Endothelial cell of umbilical vein (primary cell): ENCODE measurements around the gene COL18A1. TPM values are rescaled to one million over a fixed set of nuclear protein-coding genes. Genes with fewer than 3 reads are reported as not detected.

ENCODE experiments used
- BruUV-seq: library from RNA; stranded (reverse); fragments of 400-500 nt; replicated peaks from 2 replicates; lab custom pipeline; 2021; lab: Mats Ljungman, UMichigan
- CTCF ChIA-PET: fragments of 300-600, 350-600 bp; sonication (Branson Sonifier 250); formaldehyde crosslinking; loops from one replicate; lab custom pipeline; 2021; ENCODE audit warnings: antibody characterized with exemption, inconsistent platforms; lab: Charles Lee
- POLR2A ChIA-PET: fragments of 300-600, 350-600 bp; sonication (Branson Sonifier 250); formaldehyde crosslinking; loops from one replicate; lab custom pipeline; 2021; ENCODE audit warnings: antibody characterized with exemption, inconsistent platforms; lab: Charles Lee
- DNase-seq: peaks from one replicate; pipeline ENCODE4 v3.0.0-alpha.2; 2011; ENCODE audit warnings: low read depth, low spot score
- FAIRE-seq: peaks from 2 replicates; lab custom pipeline; 2011; peaks lifted over from hg19 to GRCh38; lab: Jason Lieb, UNC
- H2AFZ ChIP-seq: 2 replicates; pipeline ENCODE4 v1.6.0; 2012; ENCODE audit warnings: low read depth, low read length, control low read depth, inconsistent platforms
- H3K27ac ChIP-seq: 2 replicates; pipeline ENCODE4 v1.5.1; 2011; ENCODE audit warnings: low read depth, mild to moderate bottlenecking, control low read depth, low read length, moderate library complexity; ENCODE audit not compliant: insufficient read depth
- H3K27me3 ChIP-seq, 2 experiments: 2 replicates each; pipeline versions ENCODE4 v1.6.0 to v1.6.1; 2011; ENCODE audit warnings: low read length in 2 of 2, mixed read lengths in 1 of 2; ENCODE audit not compliant: control insufficient read depth in 2 of 2, insufficient read depth in 2 of 2
- H3K36me3 ChIP-seq, 2 experiments: 2 replicates in 1 of 2; 3 replicates in 1 of 2; pipeline ENCODE4 v1.5.1; 2011; ENCODE audit warnings: low read length in 2 of 2, mild to moderate bottlenecking in 1 of 2, moderate library complexity in 1 of 2; ENCODE audit not compliant: control insufficient read depth in 2 of 2, insufficient read depth in 2 of 2; ENCODE audit errors: extremely low read depth in 1 of 2
- H3K4me1 ChIP-seq: 3 replicates; pipeline ENCODE4 v1.5.1; 2011; ENCODE audit warnings: mild to moderate bottlenecking, low read length; ENCODE audit not compliant: control insufficient read depth, insufficient read depth; ENCODE audit errors: extremely low read depth
- H3K4me2 ChIP-seq: 2 replicates; pipeline ENCODE4 v1.6.1; 2011; ENCODE audit warnings: low read length, control low read depth, mixed read lengths; ENCODE audit not compliant: insufficient read depth
- H3K4me3 ChIP-seq, 3 experiments: fragments of 200-600 bp in 1 of 3; sonication (generic), shearing (Covaris generic) in 1 of 3; replicated peaks in 1 of 3; 2 replicates each; pipeline ENCODE4 v1.5.1; 2011 to 2016; ENCODE audit warnings: control low read depth in 3 of 3, low read length in 3 of 3, mild to moderate bottlenecking in 2 of 3, inconsistent platforms in 1 of 3, low read depth in 1 of 3, moderate library complexity in 1 of 3; ENCODE audit not compliant: insufficient read depth in 1 of 3
- H3K79me2 ChIP-seq: 2 replicates; pipeline ENCODE4 v1.6.0; 2012; ENCODE audit warnings: low read length, inconsistent platforms; ENCODE audit not compliant: control insufficient read depth, insufficient read depth
- H3K9ac ChIP-seq: replicated peaks from 2 replicates; pipeline ENCODE3; 2011; ENCODE audit warnings: low read length, control low read depth; ENCODE audit not compliant: insufficient read depth; ENCODE audit errors: extremely low read depth
- H3K9me1 ChIP-seq: replicated peaks from 3 replicates; pipeline ENCODE4 v1.6.0; 2011; ENCODE audit warnings: mild to moderate bottlenecking, low read length; ENCODE audit not compliant: control insufficient read depth, insufficient read depth; ENCODE audit errors: extremely low read depth
- H3K9me3 ChIP-seq: replicated peaks from 2 replicates; pipeline ENCODE4 v1.5.1; 2012; ENCODE audit warnings: low read length, inconsistent platforms; ENCODE audit not compliant: control insufficient read depth, insufficient read depth
- H4K20me1 ChIP-seq: replicated peaks from 2 replicates; pipeline ENCODE3; 2011; ENCODE audit warnings: mild to moderate bottlenecking, low read length; ENCODE audit not compliant: control insufficient read depth, insufficient read depth; ENCODE audit errors: extremely low read depth
- CTCF ChIP-seq, 2 donors: IDR thresholded peaks; 1 replicate in 1 of 2; 2 replicates in 1 of 2; pipeline ENCODE4 v1.5.1; 2011; ENCODE audit warnings: low read length in 2 of 2, mild to moderate bottlenecking in 2 of 2, moderate library complexity in 2 of 2, control low read depth in 1 of 2, inconsistent platforms in 1 of 2, low read depth in 1 of 2; ENCODE audit not compliant: insufficient read depth in 1 of 2; ENCODE audit errors: extremely low read depth in 1 of 2
- EZH2 ChIP-seq: IDR thresholded peaks from 2 replicates; pipeline ENCODE4 v1.6.1; 2012; ENCODE audit warnings: borderline replicate concordance, low read depth, mild to moderate bottlenecking, moderate library complexity, low read length, inconsistent platforms; ENCODE audit not compliant: severe bottlenecking
- FOS ChIP-seq: IDR thresholded peaks from 2 replicates; pipeline ENCODE4 v1.6.1; 2011; ENCODE audit warnings: mild to moderate bottlenecking, low read length, moderate library complexity, borderline replicate concordance; ENCODE audit not compliant: insufficient read depth
- GATA2 ChIP-seq: IDR thresholded peaks from 2 replicates; pipeline ENCODE4 v1.7.0; 2011; ENCODE audit warnings: low read depth, mild to moderate bottlenecking, moderate library complexity, mixed read lengths, low read length; ENCODE audit not compliant: insufficient read length, insufficient read depth
- JUN ChIP-seq: IDR thresholded peaks from 2 replicates; pipeline ENCODE4 v1.6.1; 2011; ENCODE audit warnings: borderline replicate concordance, low read depth; ENCODE audit not compliant: insufficient read length, insufficient read depth
- MAX ChIP-seq: IDR thresholded peaks from 2 replicates; pipeline ENCODE4 v1.6.1; 2011; ENCODE audit not compliant: insufficient read depth, insufficient read length
- MYC ChIP-seq: IDR thresholded peaks from one replicate; pipeline ENCODE4 v1.6.1; 2011; ENCODE audit warnings: mild to moderate bottlenecking, low read depth, low read length
- POLR2A ChIP-seq: IDR thresholded peaks from 2 replicates; pipeline ENCODE4 v1.6.1; 2012; ENCODE audit warnings: low read depth, mild to moderate bottlenecking, control low read depth, low read length
- POLR2AphosphoS5 ChIP-seq: IDR thresholded peaks from 2 replicates; pipeline ENCODE4 v1.6.1; 2012; ENCODE audit warnings: low read depth, mild to moderate bottlenecking, control low read depth, low read length, moderate library complexity; ENCODE audit not compliant: insufficient read depth
- dilution Hi-C: fragments of 300-500 bp; cut with MboI; formaldehyde crosslinking; loops from one replicate; pipeline ENCODE4 v1.15.0; 2019; ENCODE audit warnings: low sequenced_read_pairs; ENCODE audit not compliant: extremely low pct_ligation_motif_present
- intact Hi-C: fragments of 100-400 bp; cut with micrococcal nuclease; formaldehyde crosslinking; loops from one replicate; pipeline ENCODE4 v1.10.0; 2022
- polyA plus RNA-seq, 4 experiments: library from polyadenylated mRNA; depleted of rRNA in 3 of 4; stranded (reverse) in 3 of 4; unstranded in 1 of 4; fragments of >200 nt; gene quantifications; 2 replicates each; pipeline versions ENCODE4 v1.2.1 to v1.2.3, GENCODE V29; 2011 to 2012; ENCODE audit warnings: missing spikeins in 1 of 4
- total RNA-seq: library from RNA; stranded (reverse); gene quantifications from 2 replicates; pipeline ENCODE4 v1.2.3, GENCODE V29; 2021

The COL18A1 gene
- total and polyA plus RNA-seq, 2 donors (not counting 3 experiments of a cell fraction or from before 2014, with no cell fraction given), result 198 to 252 TPM

GRCh38 chr21:45457161-45457831 lies 52.3 kb downstream of the COL18A1 start:
- DNase-seq (no peak), FAIRE-seq (no peak)
- peaks cover 11% of the 10 kb centered on the region for H3K4me1 ChIP-seq
- ChIA-PET CTCF (interaction anchor here (1.6 kb wide), 1 partner anchor 317 kb away, joined by 5 read pairs; no protein-coding TSS in a partner anchor), POLR2A (no interaction called here)
- H3K27me3 ChIP-seq, result no peaks in the 10 kb centered on the region
- H3K9me3 ChIP-seq, result no peaks in the 10 kb centered on the region
- H4K20me1 ChIP-seq, result no peaks in the 10 kb centered on the region
- no peak for TF ChIP-seq EZH2
- TF ChIP-seq MYC, result no peak
- TF ChIP-seq POLR2A, result no peak
- no peak for TF ChIP-seq JUN
- no peak overlapping the region for H3K27ac ChIP-seq
- peaks cover 0 to 5% of the 10 kb centered on the region in 2 experiments for H3K36me3 ChIP-seq
- H2AFZ ChIP-seq, result no peak overlapping the region
- no peak overlapping the region for H3K4me3 ChIP-seq
- peaks cover 35% of the 10 kb centered on the region for H3K79me2 ChIP-seq
- intact Hi-C loops, result no loop called here
- no peak overlapping the region for H3K9ac ChIP-seq
- BruUV-seq, result no TSS peak
- H3K9me1 ChIP-seq, result no peaks in the 10 kb centered on the region
- H3K4me2 ChIP-seq, result no peak overlapping the region
- dilution Hi-C loops, result no loop called here

- no peak overlapping the region for H3K4me3 ChIP-seq
- CTCF ChIA-PET, result interaction anchor here (1.6 kb wide), 1 partner anchor 318 kb away, joined by 5 read pairs; no protein-coding TSS in a partner anchor
- H4K20me1 ChIP-seq, result no peaks in the 10 kb centered on the region
- no peaks in the 10 kb centered on the region for H3K9me3 ChIP-seq
- peaks cover 0 to 5% of the 10 kb centered on the region in 2 experiments for H3K36me3 ChIP-seq
- no peak overlapping the region for H3K4me2 ChIP-seq
- no peak overlapping the region for H2AFZ ChIP-seq
- no peak for FAIRE-seq
- no peak for TF ChIP-seq FOS
- no peak for TF ChIP-seq GATA2
- no peak for TF ChIP-seq JUN
- no peak for TF ChIP-seq POLR2AphosphoS5
- TF ChIP-seq MYC, result no peak
- no peak for TF ChIP-seq MAX
- no peak for TF ChIP-seq POLR2A
- no peak for TF ChIP-seq CTCF (IDR thresholded peaks at IDR 0.05; ENCODE audit: extremely low read depth in 1 of 2, insufficient read depth in 1 of 2, low read depth in 1 of 2, low read length in 2 of 2)
- TF ChIP-seq EZH2, result no peak
- intact Hi-C loops, result no loop called here
- H3K9me1 ChIP-seq, result no peaks in the 10 kb centered on the region
- no peak for DNase-seq
- H3K4me1 ChIP-seq, result peaks cover 11% of the 10 kb centered on the region
- H3K27ac ChIP-seq, result no peak overlapping the region
- no peak overlapping the region for H3K9ac ChIP-seq
- POLR2A ChIA-PET, result no interaction called here
- no peaks in the 10 kb centered on the region for H3K27me3 ChIP-seq
- BruUV-seq, result no TSS peak
- H3K79me2 ChIP-seq, result peaks cover 34% of the 10 kb centered on the region
- dilution Hi-C loops, result no loop called here
Measured at GRCh38 chr21:45457832-45458172, 52.8 kb downstream of the COL18A1 start.
